ENCODE data around the gene TRPM6. TPM values are rescaled to one million over a fixed set of nuclear protein-coding genes. Genes with fewer than 3 reads are reported as not detected.

Gene TRPM6
- total RNA-seq, 1 donor from 2014 or later, result 1.6 TPM

DNA sequence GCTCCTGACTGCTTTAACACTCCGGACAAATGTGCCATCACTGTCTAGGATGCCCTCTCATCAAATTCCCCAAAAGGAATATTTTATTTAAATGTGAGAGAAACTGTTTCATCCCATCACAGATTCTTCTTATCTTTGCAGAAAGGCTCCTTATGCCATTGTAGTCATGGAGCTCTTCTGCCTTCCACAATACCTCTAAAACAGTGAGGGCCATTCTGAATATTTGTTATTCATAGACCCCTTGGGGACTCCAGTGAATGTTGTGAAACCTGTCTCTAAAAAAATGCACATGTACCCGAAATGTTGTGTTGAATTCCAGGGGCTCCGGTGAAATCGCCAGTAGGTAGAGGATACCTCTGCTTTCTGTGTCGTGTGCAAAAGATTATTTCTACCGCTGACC lies 213.6 kb downstream of the TRPM6 start:
- DNase-seq (ENCODE audit: low read depth), result no peak
- TF ChIP-seq, protein P1, sequence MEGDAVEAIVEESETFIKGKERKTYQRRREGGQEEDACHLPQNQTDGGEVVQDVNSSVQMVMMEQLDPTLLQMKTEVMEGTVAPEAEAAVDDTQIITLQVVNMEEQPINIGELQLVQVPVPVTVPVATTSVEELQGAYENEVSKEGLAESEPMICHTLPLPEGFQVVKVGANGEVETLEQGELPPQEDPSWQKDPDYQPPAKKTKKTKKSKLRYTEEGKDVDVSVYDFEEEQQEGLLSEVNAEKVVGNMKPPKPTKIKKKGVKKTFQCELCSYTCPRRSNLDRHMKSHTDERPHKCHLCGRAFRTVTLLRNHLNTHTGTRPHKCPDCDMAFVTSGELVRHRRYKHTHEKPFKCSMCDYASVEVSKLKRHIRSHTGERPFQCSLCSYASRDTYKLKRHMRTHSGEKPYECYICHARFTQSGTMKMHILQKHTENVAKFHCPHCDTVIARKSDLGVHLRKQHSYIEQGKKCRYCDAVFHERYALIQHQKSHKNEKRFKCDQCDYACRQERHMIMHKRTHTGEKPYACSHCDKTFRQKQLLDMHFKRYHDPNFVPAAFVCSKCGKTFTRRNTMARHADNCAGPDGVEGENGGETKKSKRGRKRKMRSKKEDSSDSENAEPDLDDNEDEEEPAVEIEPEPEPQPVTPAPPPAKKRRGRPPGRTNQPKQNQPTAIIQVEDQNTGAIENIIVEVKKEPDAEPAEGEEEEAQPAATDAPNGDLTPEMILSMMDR (conservative IDR thresholded peaks at IDR 0.05; ENCODE audit: low read depth, low read length), result no peak
- H3K4me3 ChIP-seq (ENCODE audit: low read depth, low read length), result no peak overlapping the region

Other genes starting within 250 kb of the TRPM6 start
- gene C9orf40, start 65.0 kb upstream of the TRPM6 start, total RNA-seq, result 15.1 and 16.5 TPM in 2 replicates
- 18.4 and 24.2 TPM in 2 replicates for gene CARNMT1, start 140.4 kb upstream of the TRPM6 start, total RNA-seq
- gene NMRK1, start 200.2 kb upstream of the TRPM6 start, total RNA-seq, result 10.0 and 17.0 TPM in 2 replicates
- gene OSTF1, start 200.6 kb upstream of the TRPM6 start, total RNA-seq, result 21.0 and 31.0 TPM in 2 replicates

All from epithelial cell of proximal tubule (primary cell).